ENCODE data around the gene FAM98C. TPM values are rescaled to one million over a fixed set of nuclear protein-coding genes. Genes with fewer than 3 reads are reported as not detected.

FAM98C gene
- polyA plus RNA-seq, 4 donors = 13.2 to 18.0 (median 13.9) TPM

DNA sequence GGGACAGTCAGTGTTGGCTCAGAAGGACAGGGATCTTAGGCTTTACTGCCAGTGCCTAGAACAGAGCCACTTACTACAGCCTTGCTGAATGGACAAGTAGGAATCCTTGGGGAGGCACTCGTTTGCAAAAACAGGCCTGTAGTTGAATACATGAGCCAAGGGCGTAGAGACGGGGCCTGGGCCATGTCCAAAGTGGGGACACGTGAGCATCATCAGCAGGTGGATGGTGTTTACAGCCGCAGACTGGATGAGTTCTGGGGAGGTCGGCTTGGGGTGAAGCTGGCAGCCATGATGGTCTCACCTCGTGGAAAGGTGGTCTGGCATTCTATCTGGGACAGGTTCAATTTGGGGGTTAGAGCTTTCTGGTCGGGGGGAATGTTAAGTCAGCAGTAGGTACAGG lies 48.1 kb downstream of the FAM98C start:
- DNase-seq (ENCODE audit: low read depth in 4 of 4, low spot score in 3 of 4) = no peak

DNA sequence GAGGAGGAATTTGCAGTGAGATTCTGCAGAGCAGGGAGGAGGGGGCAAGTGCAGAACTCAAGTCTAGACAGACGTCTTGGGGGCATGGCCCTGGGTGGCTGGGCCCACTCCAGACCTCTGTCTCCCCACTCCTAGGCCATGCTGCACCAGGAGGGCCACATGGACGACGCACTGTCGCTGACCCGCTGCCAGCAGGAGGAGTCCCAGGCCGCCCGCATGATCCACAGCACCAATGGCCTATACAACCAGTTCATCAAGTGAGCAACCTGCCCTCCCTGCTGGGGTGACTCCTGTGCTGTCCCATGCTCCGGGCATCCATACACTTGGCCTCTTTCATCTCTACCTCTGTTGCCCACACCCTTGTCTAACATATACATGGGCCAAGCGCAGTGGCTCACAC lies 48.7 kb downstream of the FAM98C start:
- no peak for DNase-seq (ENCODE audit: low read depth in 4 of 4, low spot score in 3 of 4)

DNA sequence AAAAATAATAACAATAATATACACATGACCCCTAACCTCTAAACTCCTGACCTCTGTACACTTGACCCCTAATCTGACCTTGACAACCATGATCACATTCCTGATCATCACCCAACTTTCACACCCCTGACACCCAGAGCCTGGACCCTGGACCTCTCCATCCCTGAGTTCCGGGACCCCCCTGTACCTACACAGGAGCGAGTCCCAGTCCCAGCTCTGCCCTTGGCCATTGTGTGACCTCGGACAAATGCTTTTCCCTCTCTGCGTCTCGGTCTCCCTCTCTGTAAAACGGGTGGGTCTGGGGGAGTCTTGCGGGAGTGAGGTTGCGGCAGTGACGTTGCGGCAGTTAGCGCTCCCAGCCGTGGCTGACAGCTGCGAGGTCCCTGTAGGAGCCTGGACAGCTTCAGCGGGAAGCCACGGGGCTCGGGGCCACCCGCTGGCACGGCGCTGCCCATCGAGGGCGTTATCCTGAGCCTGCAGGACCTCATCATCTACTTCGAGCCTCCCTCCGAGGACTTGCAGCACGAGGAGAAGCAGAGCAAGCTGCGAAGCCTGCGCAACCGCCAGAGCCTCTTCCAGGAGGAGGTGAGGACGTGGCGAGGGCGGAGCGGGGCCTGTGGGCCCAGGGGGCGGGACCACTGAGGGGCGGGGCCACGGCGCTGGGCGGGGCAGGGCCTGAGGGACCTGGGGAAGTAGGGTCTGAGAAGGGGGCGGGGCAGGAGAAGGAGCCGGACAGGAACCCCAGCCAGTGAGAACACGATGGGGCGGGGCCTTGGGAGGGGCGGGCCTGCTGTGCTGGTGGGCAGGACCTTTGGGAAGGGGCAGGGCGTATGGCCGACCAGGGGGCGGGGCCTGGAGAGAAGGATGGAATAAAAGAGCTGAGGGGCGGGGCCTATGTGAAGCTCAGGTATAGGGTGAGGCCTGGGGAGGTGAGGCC lies 49.8 kb downstream of the FAM98C start:
- DNase-seq (ENCODE audit: low read depth in 4 of 4, low spot score in 3 of 4) = no peak

DNA sequence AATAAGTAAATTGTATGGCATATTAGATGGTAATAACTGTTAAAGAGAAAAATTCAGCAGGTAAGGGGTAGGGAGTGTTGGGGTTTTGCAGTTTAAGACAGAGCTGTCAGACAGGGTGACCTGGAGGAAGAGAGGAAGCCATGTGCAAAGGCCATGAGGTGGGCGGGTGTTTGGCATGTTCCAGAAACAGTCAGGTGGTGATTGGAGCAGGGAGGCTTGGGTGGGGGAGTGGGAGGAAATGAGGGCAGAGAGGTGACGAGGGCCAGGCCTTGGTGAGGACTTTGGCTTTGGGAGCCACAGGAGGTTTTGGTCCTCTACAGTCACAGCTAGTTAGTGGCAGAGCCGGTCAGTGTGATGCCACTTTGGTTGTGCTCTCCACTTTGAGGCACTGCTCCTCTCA lies 50.7 kb downstream of the FAM98C start:
- DNase-seq (ENCODE audit: low read depth in 4 of 4, low spot score in 3 of 4) = no peak

DNA sequence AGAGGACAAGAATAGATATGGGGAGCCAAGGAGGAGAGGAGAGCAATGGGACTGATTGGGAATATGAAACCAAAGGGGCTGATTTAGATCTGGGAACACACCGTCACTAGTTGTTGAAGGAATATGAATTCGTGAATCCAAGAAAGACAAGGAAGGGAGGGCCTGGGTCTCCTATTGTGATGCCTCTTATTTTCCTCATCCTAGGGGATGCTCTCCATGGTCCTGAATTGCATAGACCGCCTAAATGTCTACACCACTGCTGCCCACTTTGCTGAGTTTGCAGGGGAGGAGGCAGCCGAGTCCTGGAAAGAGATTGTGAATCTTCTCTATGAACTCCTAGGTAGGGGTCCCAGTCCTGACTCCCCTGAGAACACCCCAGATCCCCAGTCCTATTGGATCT lies 52.1 kb downstream of the FAM98C start:
- peak; percentile 31 to 54 (median 36) for DNase-seq (ENCODE audit: low read depth in 4 of 4, low spot score in 3 of 4)

DNA sequence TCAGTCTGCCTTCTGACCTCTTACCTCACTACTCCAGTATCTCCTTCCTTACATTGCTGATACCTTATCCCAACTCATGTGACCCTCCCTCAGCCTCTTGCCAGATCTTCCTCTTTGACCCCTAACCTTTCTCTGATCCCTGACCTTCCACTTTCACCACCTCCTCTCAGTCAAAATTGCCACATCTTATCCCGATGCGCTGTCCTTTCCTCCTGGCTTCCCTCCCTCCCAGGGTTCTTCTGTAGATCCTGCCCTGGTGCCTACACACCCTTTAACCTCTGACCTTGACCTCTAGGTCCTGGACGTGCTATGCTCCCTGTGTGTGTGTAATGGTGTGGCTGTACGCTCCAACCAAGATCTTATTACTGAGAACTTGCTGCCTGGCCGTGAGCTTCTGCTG lies 54.3 kb downstream of the FAM98C start:
- no peak for DNase-seq (ENCODE audit: low read depth in 4 of 4, low spot score in 3 of 4)

DNA sequence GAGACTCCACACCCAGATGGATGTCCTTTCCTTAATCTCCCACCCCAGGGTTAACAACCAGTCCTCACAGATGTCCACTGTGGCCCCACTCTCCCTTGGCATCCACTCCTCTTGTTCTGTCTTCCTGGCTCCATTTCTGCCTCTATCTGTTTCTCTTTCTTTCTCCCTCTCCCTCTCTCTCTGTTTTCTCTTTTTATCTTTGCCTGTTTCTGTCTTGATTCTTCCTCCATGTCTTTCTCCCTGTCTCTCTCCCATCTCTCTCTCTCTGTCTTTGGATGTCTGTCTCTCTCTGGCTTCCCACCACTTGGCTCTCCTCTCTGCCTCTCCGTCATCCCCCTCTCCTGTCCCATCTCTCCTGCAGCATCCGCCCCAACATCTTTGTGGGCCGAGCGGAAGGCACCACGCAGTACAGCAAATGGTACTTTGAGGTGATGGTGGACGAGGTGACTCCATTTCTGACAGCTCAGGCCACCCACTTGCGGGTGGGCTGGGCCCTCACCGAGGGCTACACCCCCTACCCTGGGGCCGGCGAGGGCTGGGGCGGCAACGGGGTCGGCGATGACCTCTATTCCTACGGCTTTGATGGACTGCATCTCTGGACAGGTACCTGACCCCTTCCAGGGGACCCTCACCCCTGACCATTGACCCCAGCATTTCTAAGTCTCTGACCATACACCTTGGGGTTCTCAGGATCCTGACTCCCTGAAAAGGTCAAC lies 55.0 kb downstream of the FAM98C start:
- no peak for DNase-seq (ENCODE audit: low read depth in 4 of 4, low spot score in 3 of 4)

Other genes with a start within 250 kb of the FAM98C start
- gene DPF1, start 178.9 kb upstream of the FAM98C start, polyA plus RNA-seq (ENCODE audit: insufficient read length in 4 of 4) = 1 to 10 TPM in 3 of 4 donors, under 1 TPM in 1; 0.70 to 2.1 (median 1.5) TPM
- gene PPP1R14A, start 146.7 kb upstream of the FAM98C start, polyA plus RNA-seq (ENCODE audit: insufficient read length in 4 of 4) = 1 to 10 TPM; 6.0 to 9.7 (median 7.6) TPM
- 100 to 1,000 TPM; 323 to 411 (median 331) TPM for gene SPINT2, start 138.5 kb upstream of the FAM98C start, polyA plus RNA-seq (ENCODE audit: insufficient read length in 4 of 4)
- 10 to 100 TPM in 1 of 4 donors, 1 to 10 TPM in 3; 6.1 to 10.1 (median 8.8) TPM for gene C19orf33, start 98.8 kb upstream of the FAM98C start, polyA plus RNA-seq (ENCODE audit: insufficient read length in 4 of 4)
- gene YIF1B, start 87.1 kb upstream of the FAM98C start, polyA plus RNA-seq (ENCODE audit: insufficient read length in 4 of 4) = 10 to 100 TPM; 30.8 to 42.5 (median 33.5) TPM
- 1 to 10 TPM; 3.1 to 4.2 (median 3.3) TPM for gene KCNK6, start 83.2 kb upstream of the FAM98C start, polyA plus RNA-seq (ENCODE audit: insufficient read length in 4 of 4)
- gene CATSPERG, start 67.3 kb upstream of the FAM98C start, polyA plus RNA-seq (ENCODE audit: insufficient read length in 4 of 4) = 1 to 10 TPM; 5.0 to 6.3 (median 5.9) TPM
- gene PSMD8, start 28.5 kb upstream of the FAM98C start, polyA plus RNA-seq (ENCODE audit: insufficient read length in 4 of 4) = 100 to 1,000 TPM; 166 to 194 (median 169) TPM
- 1 to 10 TPM in 1 of 4 donors, under 1 TPM in 3; 0.51 to 1.0 (median 0.63) TPM for gene GGN, start 15.1 kb upstream of the FAM98C start, polyA plus RNA-seq (ENCODE audit: insufficient read length in 4 of 4)
- 1 to 10 TPM in 2 of 4 donors, under 1 TPM in 2; 0.90 to 1.1 (median 1.0) TPM for gene SPRED3, start 14.4 kb upstream of the FAM98C start, polyA plus RNA-seq (ENCODE audit: insufficient read length in 4 of 4)
- gene RASGRP4, start 23.1 kb downstream of the FAM98C start, polyA plus RNA-seq (ENCODE audit: insufficient read length in 4 of 4) = 1 to 10 TPM in 1 of 4 donors, under 1 TPM in 3; 0.53 to 1.3 (median 0.84) TPM
- gene RYR1, start 30.6 kb downstream of the FAM98C start, polyA plus RNA-seq (ENCODE audit: insufficient read length in 4 of 4) = 1 to 10 TPM; 4.5 to 5.0 (median 4.8) TPM
- 1 to 10 TPM; 2.5 to 4.1 (median 3.5) TPM for gene MAP4K1, start 214.9 kb downstream of the FAM98C start, polyA plus RNA-seq (ENCODE audit: insufficient read length in 4 of 4)
- 100 to 1,000 TPM; 307 to 353 (median 328) TPM for gene EIF3K, start 216.1 kb downstream of the FAM98C start, polyA plus RNA-seq (ENCODE audit: insufficient read length in 4 of 4)
- gene ACTN4, start 244.6 kb downstream of the FAM98C start, polyA plus RNA-seq (ENCODE audit: insufficient read length in 4 of 4) = 100 to 1,000 TPM; 664 to 751 (median 665) TPM

All from right renal pelvis (tissue), 4 donors.